GM21390 (cell line): ENCODE data around the gene IL22RA2.

ENCODE experiments used
- ATAC-seq: cut with Tn5 transposase; IDR thresholded peaks from one replicate; pipeline ENCODE4 v1.9.1; 2021; ENCODE audit not compliant: unreplicated experiment

IL22RA2 gene

GRCh38 chr6:137097526-137097925 is 75.9 kb downstream of the IL22RA2 start:
- no peak for ATAC-seq

- peak; percentile 37 for ATAC-seq
Observed at GRCh38 chr6:137097057-137097456, 76.4 kb downstream of the IL22RA2 start.

DNA sequence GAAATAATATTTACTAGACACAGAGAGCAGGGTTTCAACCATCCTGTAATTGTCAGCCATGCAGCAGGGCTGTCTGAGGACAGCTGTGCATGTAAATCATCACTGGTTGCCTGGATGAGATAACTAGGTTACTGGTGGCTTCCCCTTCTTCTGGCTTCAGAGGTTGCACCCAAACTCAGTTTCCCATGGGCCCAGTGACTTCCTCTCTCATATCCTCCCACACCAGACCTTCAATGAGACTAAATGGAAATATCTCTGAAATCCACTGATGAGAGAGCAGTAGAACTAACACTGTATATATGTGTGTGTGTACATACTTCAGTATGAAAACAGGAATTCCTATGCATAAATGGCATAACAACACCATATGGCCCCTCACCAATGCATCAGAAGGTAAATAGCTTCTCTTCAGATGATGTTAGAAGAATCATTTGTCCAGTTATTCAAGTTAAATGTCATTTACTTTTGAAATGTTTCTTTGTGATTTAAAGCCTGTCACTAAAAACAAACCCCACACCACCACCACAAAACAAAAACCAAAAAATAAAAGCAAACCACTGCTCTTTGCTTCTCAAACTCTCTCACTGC is 77.7 kb downstream of the IL22RA2 start:
- peak; percentile 75 for ATAC-seq

DNA sequence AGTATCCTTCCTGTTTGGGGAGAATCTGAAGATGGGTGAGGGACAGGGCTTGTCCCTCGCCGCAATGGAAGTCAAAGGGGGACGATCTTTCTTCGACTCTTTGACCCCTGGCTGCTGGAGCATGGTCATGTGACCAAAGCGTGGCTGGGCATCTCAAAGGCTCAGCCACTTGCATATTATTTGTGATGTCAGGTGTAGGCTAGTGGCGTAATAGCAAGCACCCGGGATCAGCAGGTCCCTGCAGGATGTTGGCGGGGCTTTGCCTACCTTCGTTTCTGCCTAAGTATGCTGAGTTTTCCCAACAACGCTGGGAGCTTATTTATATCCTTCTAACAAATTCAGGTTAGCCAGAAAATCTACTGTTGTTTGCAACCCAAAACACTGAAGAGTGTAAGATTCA is 78.4 kb downstream of the IL22RA2 start:
- no peak for ATAC-seq

DNA sequence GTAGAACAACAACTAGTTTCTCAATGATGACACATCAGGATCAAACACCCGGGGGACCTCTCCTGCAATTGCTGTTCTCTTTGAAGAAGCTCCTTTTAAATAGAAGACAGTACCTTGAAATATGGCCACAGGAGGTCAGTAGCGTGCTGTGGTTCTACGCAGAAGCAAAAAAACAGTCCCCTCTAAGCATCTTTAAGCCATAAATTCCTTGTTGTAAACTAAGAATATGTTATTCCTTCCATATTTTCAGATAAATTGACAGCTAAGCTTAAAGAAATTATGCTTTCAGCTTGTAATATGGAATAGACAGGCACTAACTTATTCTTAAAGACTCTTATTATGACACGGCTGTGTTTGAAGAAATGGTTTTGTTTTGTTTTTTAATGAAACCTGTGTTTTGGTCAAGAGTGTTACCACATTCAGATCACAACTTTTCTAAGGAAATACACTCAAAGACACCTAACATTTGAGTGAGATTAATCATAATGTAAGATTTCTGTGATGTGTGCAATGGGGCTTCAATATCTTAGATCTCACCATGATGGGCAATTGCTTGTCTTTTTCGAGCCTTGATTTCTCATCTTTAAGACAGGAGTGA is 78.9 kb downstream of the IL22RA2 start:
- peak; percentile 37 for ATAC-seq
